Upper lobe of right lung (tissue), 1 donor: ENCODE measurements around the gene PDXK. TPM values are rescaled to one million over a fixed set of nuclear protein-coding genes. Genes with fewer than 3 reads are reported as not detected.

Experiments
- ATAC-seq: fragments of 200-7000 bp; cut with Tn5 transposase; one replicate; pipeline ENCODE4 v1.9.1; 2020; ENCODE audit warnings: mild to moderate bottlenecking, moderate library complexity
- DNase-seq: peaks from one replicate; pipeline ENCODE4 v3.0.0-alpha.2; 2020
- H3K27ac ChIP-seq: fragments of 200-600 bp; one replicate; pipeline ENCODE4 v1.8.0; 2022
- H3K27me3 ChIP-seq: fragments of 200-600 bp; one replicate; pipeline ENCODE4 v1.8.0; 2022; ENCODE audit warnings: mild to moderate bottlenecking
- H3K36me3 ChIP-seq: fragments of 200-600 bp; one replicate; pipeline ENCODE4 v1.8.0; 2022
- H3K4me1 ChIP-seq: fragments of 200-600 bp; one replicate; pipeline ENCODE4 v1.8.0; 2022
- H3K4me3 ChIP-seq: fragments of 200-600 bp; one replicate; pipeline ENCODE4 v1.8.0; 2022; ENCODE audit warnings: mild to moderate bottlenecking
- H3K9me3 ChIP-seq: fragments of 200-600 bp; one replicate; pipeline ENCODE4 v1.8.0; 2022
- CTCF ChIP-seq: fragments of 200-600 bp; IDR thresholded peaks from one replicate; pipeline ENCODE4 v1.8.0; 2022; ENCODE audit warnings: antibody characterized with exemption
- intact Hi-C: fragments of 100-400 bp; cut with DNase I; formaldehyde crosslinking; loops from one replicate; pipeline ENCODE4 v1.11.0; 2022
- total RNA-seq: library from RNA; stranded (reverse); fragmentation: NEBNext Ultra II Directional; extraction: Animal tissue kit (Norgen Biotek cat#: 25700); gene quantifications from one replicate; pipeline ENCODE4 v1.2.1, GENCODE V29; 2021
- donor health status: DM: no; HTN: yes; CAD: no; lungs with severe emphysema.

The PDXK gene
- total RNA-seq, 1 donor from 2014 or later = 280 TPM

GRCh38 chr21:43689556-43690337, 29.2 kb upstream of the PDXK start:
- TF ChIP-seq CTCF = no peak
- H3K9me3 ChIP-seq = no peaks in the 10 kb centered on the region
- intact Hi-C loops = no loop called here
- no peaks in the 10 kb centered on the region for H3K4me1 ChIP-seq
- DNase-seq (no peak), ATAC-seq (no peak)
- peaks cover 90% of the 10 kb centered on the region for H3K36me3 ChIP-seq
- H3K4me3 ChIP-seq = no peak overlapping the region
- H3K27ac ChIP-seq = no peak overlapping the region
- no peaks in the 10 kb centered on the region for H3K27me3 ChIP-seq

GRCh38 chr21:43690346-43690745, 28.6 kb upstream of the PDXK start:
- no peak for TF ChIP-seq CTCF
- intact Hi-C loops = no loop called here

GRCh38 chr21:43691086-43691795, 27.7 kb upstream of the PDXK start:
- intact Hi-C loops = no loop called here
- no peak for DNase-seq

More at GRCh38 chr21:43690346-43690745, 28.6 kb upstream of the PDXK start:
- DNase-seq (no peak), ATAC-seq (no peak)
- Histone ChIP-seq H3K4me3 (no peak overlapping the region), H3K9me3 (no peaks in the 10 kb centered on the region), H3K36me3 (peaks cover 84% of the 10 kb centered on the region), H3K4me1 (no peaks in the 10 kb centered on the region), H3K27ac (no peak overlapping the region), H3K27me3 (no peaks in the 10 kb centered on the region)

GRCh38 chr21:43691801-43692200, 27.1 kb upstream of the PDXK start:
- Histone ChIP-seq H3K36me3 (peaks cover 69% of the 10 kb centered on the region), H3K9me3 (no peaks in the 10 kb centered on the region), H3K27ac (no peak overlapping the region), H3K4me1 (no peaks in the 10 kb centered on the region), H3K27me3 (no peaks in the 10 kb centered on the region), H3K4me3 (no peak overlapping the region)
- no peak for ATAC-seq
- DNase-seq = no peak
- no peak for TF ChIP-seq CTCF
- intact Hi-C loops = no loop called here

More at GRCh38 chr21:43691086-43691795, 27.7 kb upstream of the PDXK start:
- no peak for ATAC-seq
- TF ChIP-seq CTCF = no peak
- H3K4me1 ChIP-seq = no peaks in the 10 kb centered on the region
- no peak overlapping the region for H3K27ac ChIP-seq
- no peaks in the 10 kb centered on the region for H3K27me3 ChIP-seq
- no peak overlapping the region for H3K4me3 ChIP-seq
- peaks cover 75% of the 10 kb centered on the region for H3K36me3 ChIP-seq
- no peaks in the 10 kb centered on the region for H3K9me3 ChIP-seq

GRCh38 chr21:43692949-43693348, 26.0 kb upstream of the PDXK start:
- Histone ChIP-seq H3K4me1 (no peaks in the 10 kb centered on the region), H3K27me3 (no peaks in the 10 kb centered on the region), H3K36me3 (peaks cover 58% of the 10 kb centered on the region), H3K9me3 (no peaks in the 10 kb centered on the region), H3K27ac (no peak overlapping the region), H3K4me3 (no peak overlapping the region)
- intact Hi-C loops = no loop called here
- ATAC-seq (no peak), DNase-seq (peak; percentile 34)
- TF ChIP-seq CTCF = no peak
